Hematopoietic multipotent progenitor cell treated with erythropoietin and hydrocortisone succinate and interleukin-3 and kit ligand, for 4 days (in vitro differentiated cells): Measurements from ENCODE around the gene MATCAP1.

Experiments used
- DNase-seq: peaks from one replicate; pipeline ENCODE4 v3.0.0-alpha.2; 2015

The MATCAP1 gene

DNA sequence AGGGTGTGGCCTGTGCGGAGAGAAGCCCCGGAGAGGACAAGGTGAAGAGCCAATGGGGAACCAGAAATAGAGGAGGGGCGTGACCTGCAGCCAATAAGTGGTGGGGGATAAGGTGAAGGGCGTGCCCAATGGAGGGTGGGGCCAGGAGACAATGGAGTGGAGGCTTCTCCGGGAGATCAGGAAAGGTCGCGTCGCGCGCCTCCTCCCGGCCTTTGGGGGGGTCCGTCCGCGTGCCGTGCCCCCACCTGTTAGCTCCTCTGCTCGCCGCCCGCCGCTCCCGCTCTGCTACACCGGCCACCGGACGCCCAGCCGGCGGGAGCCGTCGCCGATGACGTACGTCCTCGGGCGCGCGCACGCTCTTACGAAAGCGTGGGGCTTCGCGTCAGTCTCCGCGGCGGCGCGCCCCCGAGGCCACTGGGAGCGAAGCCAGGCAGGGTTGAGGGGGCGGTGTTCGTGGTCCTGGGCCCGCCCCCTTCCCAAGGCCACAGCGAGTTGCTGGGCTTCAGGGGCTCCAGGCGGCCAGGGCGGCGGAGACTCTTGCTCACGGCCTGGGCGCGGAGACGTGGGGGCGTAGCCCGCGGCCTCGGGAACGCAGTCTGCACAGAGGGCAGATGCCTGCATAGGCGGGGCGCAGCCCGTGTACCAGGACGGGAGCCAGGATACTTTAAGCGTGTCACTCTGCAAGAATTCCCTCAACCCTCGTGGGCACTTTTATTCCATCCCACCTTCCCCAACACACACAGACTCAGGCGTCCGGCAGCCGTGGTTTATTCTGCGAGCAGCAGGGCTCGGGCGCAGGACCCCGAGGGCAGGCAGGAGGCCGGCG lies at the start of gene MATCAP1:
TSS of gene MATCAP1 (minus strand) at position 337 of the 826 bp plus-strand sequence. CDS start 3,353 bp downstream, outside the sequence.
- DNase-seq: peak; percentile 99

DNA sequence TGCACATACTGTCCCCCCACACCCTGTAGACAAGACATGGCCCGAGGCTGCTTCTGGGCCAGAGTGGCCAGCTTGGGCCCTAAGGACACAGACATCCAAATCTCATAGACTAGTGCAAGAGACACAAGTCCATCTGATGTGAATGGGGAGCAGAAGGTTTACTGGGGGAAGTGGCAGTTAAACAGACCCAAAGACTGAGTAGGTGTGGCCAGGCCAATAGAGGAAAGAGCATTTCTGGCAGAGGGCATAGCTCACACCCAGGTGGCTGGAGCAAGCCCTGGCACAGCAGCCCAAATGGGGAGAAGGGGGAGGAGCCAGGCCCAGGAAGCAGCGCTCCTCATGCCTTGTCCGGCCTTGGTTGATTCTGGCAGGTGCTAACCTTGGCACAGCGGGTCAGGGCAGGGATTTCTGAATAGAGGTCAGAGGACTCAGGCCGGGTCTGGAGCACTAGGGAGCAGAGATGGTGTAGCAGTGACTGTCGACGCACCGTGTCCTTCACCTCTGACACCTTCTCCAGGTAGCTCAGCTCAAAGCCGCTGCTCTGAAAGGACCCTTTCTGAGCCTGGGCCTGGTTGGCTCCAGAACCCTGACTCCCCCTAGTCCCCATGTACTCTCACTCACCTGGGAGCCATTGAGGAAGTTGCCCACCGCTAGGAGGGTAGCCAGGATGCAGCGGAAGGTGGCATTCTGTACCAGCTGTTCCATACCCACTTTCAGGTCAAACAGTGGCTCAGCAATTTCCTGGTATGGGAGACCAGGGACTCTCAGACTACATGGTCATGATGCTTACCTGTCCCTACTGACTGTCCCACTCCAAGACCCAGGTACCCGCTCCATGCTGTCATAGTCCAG lies 47.3 kb upstream of the MATCAP1 start:
- no peak for DNase-seq

DNA sequence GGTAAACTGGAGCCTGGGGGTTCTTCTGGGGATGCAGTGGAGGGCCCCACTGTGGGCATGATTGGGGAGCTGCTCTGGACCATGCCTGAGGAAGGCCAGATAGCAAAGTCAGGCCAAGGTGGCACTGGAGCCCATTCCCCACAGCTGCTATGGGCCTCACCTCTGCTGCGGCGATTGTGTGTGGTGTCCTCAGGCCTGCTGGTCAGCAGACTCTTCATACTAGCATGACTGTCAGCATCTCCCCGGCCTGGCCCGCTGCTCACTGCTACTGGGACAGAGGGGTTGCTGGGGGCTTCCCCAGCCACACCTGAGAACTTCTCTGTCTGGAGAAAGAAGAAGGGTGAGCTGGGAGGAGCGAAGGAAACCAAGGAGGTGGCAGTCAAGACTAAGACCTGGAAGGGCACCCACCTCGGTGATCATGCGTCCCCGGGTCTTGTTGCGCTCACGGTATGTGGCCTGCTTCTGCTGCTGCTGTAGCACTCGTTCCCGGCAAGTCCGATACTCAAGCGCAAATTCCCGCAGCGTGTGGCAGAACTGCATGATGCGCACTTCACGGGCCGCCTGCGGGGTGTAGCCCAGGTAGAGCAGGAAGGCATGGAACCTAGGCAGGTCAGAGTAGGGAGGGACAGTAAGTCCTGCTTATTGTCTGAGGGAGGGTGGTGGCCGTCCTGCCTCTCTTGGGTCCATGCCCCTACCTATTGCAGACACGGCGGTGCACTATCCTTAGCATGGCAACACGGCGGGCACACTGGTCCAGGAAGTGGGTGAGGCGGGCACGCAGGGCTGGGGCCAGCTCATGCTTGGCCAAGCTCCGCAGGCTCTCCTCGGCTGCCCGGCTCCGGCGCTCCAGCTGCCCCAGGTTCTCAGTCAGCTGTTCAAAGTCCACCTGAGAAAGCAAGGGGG lies 46.4 kb upstream of the MATCAP1 start:
- DNase-seq: no peak

DNA sequence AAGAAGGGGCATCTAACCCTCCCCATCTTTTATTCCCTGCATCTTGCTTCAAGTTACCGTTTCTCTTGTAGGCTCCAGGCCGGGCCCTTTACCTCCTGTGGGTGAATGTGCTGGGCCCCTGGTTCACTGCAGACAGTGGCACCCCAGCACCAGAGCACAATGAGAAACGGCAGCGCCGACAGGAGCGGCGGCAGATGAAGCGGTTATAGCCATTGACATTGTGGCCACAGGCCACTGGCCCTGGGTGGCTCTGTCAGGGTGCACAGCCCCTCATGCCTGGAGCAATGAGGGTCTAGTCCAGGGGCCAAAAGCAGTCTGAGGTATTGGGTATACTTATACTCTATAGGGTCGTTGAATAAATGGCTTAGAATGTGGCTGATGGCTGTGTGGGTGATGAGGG lies 45.1 kb upstream of the MATCAP1 start:
- DNase-seq: no peak

- no peak for DNase-seq
Observed at GRCh38 chr16:67228034-67228785, 44.4 kb upstream of the MATCAP1 start.

DNA sequence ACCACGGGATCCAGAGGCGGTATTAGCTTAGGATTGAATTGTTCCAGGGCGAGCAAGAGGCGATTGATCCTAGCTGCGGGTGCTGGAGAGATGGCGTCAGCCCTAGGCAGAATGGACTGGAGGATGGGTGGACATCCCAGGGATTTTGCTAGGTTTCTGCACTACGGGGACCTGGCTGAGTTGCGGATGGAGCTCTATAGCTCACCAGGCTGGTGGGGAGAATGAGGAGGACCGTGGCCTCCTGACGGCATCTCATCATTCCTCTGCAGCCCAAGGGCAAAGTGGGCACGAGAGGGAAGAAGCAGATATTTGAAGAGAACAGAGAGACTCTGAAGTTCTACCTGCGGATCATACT lies 43.8 kb upstream of the MATCAP1 start:
- no peak for DNase-seq

DNA sequence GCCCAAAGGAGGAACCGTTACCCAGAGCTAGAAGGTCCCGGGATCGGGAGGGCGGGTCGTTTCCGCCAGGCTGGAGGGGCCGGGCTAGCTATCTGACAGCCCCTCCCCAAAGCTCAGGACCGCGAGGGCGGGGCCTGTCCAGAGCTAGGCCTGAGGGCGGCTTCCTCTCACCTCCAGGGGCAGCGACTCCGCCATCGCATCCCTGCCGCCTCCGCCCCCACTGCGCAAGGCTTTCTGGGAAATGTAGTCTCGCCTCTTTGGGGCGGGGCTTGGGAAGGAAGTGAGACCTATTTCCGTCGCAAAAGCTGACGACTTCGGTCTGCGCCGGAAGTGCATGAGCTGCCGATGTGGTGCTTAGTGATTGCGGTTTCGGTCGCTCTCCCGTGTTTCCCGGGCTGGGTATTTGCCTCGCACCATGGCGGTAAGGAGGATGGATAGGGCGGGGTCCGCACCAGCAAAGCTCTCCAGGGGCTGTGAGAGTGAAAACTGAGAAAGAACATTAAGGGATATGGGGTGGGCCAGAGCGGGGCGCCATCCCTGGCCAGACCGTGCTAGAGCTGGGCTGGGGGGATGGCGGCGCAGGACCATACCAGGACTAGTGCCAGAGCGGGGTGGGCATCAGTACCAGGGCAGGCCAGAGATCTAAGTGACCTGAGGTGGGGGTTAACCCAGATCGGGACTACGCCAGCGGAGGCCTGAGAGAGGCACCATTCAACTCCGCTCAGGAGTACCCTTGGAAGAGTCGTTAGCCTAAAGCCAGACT lies 43.2 kb upstream of the MATCAP1 start, which contains the start of gene TMEM208:
TSS of gene TMEM208 (plus strand) at position 327 of the 763 bp plus-strand sequence. CDS start at position 416, 89 bp downstream.
- DNase-seq: peak; percentile 99

DNA sequence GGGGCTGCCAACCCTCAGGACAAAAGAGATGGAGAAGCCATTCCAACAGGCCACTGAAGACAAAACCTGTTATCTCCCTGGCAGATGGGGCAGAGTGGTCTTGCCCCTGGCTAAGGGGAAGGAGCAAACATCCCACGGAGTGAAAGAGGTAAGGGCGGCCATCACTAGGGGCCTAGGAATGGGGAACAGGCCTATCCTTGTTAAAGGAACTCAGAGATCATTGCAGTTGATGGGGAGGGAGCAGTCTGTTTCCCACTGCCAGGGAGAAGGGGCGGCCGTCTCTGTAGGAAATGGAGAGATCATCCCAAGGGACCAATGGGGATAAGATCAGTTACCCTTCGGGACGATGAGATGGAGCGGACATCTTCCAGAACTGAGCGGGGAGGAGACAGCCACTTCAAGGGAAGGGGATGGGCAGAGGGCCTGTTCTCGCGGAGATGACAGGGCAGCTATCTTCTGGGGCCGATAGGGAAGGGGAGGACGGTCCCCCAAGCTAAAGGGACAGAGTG lies 42.6 kb upstream of the MATCAP1 start:
- DNase-seq: no peak

GRCh38 chr16:67223992-67224391 lies 40.2 kb upstream of the MATCAP1 start:
- no peak for DNase-seq

GRCh38 chr16:67216612-67217490 lies 33.1 kb upstream of the MATCAP1 start:
- peak; percentile 95 for DNase-seq

DNA sequence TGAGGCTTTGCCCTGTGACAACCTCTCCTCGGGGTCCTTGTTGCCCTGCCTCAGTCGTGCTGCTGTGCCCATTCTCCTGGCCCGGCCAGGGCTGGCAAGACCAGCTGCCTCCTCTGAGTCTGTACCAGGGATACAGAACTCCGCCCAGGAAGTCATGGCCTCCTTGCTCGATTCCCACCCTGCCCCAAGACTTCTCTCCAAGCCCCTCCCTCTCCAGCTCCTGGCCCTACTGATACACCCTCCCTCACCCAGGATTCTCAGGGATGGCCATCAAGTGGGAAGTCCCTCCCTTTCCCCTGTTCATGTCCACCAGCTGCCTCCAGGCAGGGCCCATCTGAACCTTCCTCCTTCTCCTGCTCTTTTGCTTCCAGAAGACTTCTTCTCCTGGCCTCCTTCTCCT lies 31.9 kb upstream of the MATCAP1 start:
- no peak for DNase-seq

DNA sequence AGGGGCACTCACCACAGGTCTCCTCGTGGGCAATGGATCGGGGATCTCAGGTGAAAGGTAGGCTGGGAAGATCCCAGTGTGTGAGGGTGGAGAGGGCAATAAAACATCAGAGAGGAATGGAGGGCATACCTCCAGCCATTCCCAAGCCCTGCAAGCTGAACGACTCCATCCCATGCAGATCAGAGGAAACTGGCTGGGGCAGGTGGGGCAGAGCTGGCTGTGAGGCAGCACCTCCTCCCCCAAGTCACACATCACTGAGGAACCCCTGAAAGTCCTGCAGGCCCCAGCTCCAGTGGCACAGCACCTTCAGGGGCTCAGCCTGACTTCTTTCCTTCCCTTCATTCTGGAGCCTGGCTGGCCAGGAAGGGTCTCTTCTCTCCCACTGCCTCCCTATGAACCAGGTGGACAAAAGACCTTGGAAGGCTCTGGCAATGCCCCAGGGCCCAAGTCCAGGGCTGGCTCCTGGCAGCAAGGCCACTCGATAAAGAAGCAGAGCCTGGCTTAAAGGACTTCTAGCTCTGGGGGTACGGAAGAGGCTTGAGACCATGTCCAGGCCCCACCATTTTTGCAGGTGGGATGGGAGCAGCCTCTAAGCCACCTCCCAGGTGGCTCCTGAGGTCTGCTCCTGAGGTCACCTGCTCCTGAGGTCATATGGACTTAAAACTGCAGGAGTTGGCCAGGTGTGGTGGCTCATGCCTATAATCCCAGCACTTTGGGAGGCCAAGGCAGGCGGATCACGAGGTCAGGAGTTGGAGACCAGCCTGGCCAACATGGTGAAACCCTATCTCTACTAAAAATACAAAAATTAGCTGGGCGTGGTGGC lies 29.6 kb upstream of the MATCAP1 start:
- no peak for DNase-seq

DNA sequence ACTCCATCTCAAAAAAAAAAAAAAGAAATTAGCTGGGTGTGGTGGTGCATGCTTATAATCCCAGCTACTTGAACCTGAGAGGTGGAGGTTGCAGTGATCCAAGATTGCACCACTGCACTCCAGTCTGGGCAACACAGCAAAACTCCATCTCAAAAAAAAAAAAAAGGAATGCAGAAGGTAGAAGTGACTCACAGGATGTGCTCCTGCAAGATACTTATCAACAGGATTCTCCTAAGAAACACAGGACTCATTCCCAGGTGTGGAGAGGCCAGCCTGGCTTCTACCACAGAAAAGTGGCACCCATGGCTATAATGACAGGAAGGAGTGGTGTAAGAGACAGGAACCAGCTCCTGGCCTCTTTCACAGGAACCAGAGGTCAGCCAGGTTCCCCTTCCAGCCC lies 29.0 kb upstream of the MATCAP1 start:
- no peak for DNase-seq

DNA sequence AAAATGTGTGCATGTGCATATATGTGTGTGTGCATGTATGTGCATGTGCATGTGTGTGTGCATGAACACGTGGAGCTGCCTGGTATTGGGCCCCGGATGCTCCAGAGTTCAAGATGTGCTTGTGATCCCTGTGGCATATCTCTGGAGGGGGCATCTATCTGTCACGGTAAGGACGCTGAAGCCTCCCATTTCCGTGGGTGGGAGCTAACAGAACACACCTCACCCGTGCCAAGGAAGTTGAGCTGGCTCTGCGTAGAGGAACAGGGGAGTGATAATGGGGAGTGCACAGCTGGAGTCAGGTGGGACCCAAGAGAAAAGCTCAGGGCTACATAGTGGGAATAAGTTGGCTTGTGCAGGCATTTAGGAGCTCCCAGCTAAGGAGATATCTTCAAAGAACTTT lies 27.9 kb upstream of the MATCAP1 start:
- DNase-seq: no peak

DNA sequence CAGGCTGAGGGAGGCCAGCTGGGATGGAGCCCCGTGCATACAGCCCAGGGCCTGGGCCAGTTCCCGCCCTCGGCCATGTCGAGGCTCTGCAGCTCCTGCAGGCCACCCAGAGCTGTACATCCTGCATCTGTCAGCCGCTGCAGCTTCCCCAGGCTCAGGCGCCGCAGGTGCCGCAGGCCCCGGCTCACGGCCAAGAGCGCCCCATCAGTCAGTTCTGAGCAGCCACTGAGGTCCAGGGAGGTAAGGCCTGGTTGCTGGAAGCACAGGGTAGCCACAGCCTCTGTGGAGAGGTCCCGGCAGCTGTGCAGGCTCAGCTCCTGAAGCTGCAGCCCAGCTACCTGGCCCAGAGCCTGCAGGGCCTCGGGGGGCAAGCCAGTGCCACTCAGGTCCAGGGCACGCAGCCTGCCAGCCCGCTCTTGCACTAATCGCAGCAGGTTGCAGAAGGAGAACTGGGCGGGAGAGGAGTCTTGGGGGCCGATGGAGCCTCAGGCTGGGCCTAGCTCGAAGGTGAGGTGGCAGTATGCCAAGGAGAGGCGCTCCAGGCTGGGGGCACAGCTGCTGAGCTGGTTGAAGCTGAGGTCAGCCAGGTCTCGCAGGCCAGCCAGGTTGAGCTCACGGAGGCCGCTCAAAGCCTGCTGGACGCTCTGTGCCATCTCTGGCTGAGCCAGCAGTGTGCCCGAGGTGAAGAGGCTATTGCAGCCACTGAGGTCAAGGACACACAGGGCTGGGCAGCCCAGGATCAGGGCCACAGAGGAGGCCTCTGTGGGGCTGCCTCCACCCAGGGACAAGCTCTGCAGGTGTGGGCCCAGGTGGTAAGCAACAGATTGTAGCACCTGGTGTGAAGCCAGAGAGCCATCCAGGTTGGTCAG lies 26.5 kb upstream of the MATCAP1 start:
- DNase-seq: no peak

DNA sequence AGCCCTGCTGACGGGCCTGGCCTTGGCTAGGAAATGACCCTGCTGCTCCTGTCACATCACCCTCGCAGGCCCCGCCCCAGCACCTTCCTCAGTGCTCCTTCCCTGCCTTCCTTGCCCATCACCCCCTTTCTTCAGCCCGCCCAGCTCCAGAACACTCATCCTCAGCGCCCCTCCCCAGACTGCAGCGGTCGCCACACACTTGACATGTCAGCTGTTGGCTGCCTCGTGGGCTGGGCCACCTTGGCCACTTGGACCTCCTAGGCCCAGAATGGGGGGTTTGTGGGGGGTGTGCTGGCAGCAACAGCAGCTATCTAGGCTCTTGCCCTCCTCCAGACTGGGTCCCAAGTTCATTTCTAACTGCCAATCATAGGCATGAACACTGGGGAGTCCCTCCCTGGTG lies 25.8 kb upstream of the MATCAP1 start:
- no peak for DNase-seq

DNA sequence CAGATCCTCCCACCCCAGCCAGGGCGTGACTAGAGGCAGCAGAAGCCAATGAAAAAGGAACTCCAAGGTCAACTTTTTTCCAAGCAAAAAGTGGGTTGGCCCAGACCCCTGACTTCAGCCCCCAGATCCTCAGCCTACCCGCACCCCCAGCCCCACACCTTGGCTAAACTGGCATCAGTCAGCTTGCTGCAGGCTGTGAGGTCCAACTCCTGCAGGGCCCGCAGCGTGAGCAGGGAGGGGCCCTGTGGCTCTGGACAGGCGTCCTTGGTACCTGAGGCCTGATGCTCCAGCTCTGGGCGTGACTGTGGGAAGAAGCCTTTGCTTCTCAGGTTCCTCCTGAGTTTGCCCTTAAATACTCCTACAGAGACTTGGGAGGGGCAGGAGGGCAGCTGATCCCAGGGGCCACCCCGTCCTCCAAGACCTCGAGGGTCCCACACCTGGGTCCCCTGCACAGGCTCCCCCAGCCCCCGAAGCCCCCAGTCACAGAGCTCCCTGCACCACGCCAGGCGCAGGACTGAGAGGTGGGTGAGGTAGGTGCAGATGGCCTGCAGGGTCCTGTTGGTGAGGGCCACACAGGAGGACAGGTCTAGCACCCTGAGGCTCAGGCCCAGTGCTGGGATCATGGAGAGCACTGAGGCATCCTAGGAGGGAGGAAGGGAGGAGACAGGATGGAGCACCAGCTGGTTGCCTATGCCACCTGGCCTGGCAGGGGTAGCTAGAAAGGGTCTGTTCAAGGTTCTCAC lies 24.6 kb upstream of the MATCAP1 start:
- no peak for DNase-seq
